Measurements from ENCODE around the gene MAP3K8. TPM values are rescaled to one million over a fixed set of nuclear protein-coding genes. Genes with fewer than 3 reads are reported as not detected.
A peak's percentile ranks its signal among the peaks of the same experiment; 100 is the strongest.

The MAP3K8 gene
- total RNA-seq, 1 donor from 2014 or later, result 160 TPM

- ChIA-PET CTCF (interaction anchor here (0.8 to 1.4 kb wide), 3 partner anchors 10 to 78 kb away, joined by 3 read pairs; no protein-coding TSS in a partner anchor), POLR2A (interaction anchor here (0.6 to 2.7 kb wide), 9 partner anchors 9 to 127 kb away, joined by 3 to 21 read pairs (median 5); partner anchors contain the start of gene MAP3K8)
- no peaks in the 10 kb centered on the region for H3K27me3 Mint-ChIP-seq
- intact Hi-C loops (cut with micrococcal nuclease), result loop anchor here (1.0 kb wide), 3 partner anchors 9 to 18 kb away; no protein-coding TSS in a partner anchor
- DNase-seq (no peak), ATAC-seq (ENCODE audit: low read depth) (peak; percentile 23)
- peak overlapping the region; percentile 81 for H3K27ac Mint-ChIP-seq
- no peak for TF ChIP-seq CTCF (IDR thresholded peaks at IDR 0.05)
- H3K4me1 Mint-ChIP-seq, result peaks cover 34% of the 10 kb centered on the region
- H3K36me3 Mint-ChIP-seq (ENCODE audit: low read depth), result no peaks in the 10 kb centered on the region
- no peaks in the 10 kb centered on the region for H3K9me3 Mint-ChIP-seq
- peak overlapping the region; percentile 56 for H3K4me3 Mint-ChIP-seq
Observed at GRCh38 chr10:30510932-30511700, 77.1 kb downstream of the MAP3K8 start.

Other genes with a start within 250 kb of the MAP3K8 start
- gene MTPAP, start 84.9 kb upstream of the MAP3K8 start, total RNA-seq, result 35.8 and 42.4 TPM in 2 replicates
- gene LYZL2, start 195.6 kb downstream of the MAP3K8 start, total RNA-seq, result not detected in 2 replicates

Measured in activated B cell treated with CpG ODN at 0.5 μM for 24 hours (primary cell).